GM21526 (cell line): ENCODE data around the gene KIF26B.

Experiments used
- ATAC-seq: cut with Tn5 transposase; IDR thresholded peaks from one replicate; pipeline ENCODE4 v1.9.1; 2021; ENCODE audit warnings: moderate library complexity; ENCODE audit not compliant: unreplicated experiment, low FRiP score

Gene KIF26B

DNA sequence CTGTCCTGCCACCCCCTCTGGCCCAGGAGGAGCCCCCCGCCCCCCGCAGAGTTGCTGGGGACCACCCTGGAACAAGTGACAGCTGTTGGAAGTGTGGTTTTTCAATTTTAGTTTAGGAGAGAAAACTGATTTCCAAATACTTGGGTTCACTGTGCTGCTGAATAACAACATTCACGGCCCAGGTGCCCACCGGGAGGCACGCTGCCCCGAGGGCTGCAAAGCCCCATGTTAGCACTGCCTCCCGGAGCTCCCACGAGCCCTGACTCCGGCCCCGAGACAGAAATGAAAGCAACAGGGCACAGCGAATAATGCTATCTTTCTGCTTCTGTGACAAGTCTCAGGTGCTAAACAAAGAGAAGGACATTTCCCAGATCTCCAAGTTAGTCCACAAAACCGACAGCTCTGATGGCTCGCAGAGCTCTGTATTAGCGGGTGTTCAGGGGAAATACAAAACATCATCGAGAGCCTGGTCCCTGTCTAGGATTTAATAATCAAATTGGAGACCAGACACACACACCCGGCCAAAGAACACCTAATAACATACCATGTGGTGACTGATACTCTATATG lies 451.5 kb downstream of the KIF26B start:
- ATAC-seq: no peak

DNA sequence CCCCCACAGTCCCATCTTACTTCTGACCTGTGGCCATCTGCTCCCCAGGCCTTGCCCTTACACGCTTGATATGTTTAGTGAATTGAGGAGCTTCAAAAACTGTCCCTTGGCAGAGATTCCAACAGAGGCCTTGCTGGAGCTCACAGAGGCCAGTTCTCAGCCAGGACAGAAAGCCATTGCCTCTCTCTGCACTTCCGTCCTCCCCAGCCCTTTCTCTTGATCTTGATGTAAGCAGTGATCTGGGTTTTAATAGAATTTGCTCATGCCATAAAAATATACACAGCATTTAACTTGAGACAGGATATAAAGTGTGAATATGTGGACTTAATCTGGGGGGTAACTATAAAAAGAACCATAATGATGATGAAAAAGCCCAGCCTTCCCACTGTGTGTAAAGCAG lies 453.5 kb downstream of the KIF26B start:
- no peak for ATAC-seq

- ATAC-seq: no peak
These were observed 454.8 kb downstream of the KIF26B start for GRCh38 chr1:245609354-245610150.

GRCh38 chr1:245611251-245611650 lies 456.5 kb downstream of the KIF26B start:
- ATAC-seq: no peak

DNA sequence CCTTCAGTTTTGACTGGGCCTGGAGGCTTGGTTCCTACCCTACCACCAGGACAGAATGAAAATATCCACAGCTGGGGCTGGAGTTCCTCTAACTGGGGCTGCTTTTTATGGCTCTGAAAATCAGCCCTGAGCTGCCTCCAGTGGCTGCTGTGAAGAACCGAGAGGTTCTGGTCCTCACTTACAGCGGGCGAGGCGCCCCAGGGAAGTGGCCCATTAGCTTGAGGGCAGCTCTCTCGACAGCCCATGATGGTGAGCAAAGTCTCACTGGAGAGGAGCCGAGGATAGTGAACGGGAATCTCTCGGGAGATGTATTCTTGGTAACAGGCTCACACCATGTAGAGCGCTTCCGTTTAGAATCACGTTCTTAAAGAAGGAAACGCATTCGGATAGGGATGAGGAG lies 459.7 kb downstream of the KIF26B start:
- no peak for ATAC-seq

DNA sequence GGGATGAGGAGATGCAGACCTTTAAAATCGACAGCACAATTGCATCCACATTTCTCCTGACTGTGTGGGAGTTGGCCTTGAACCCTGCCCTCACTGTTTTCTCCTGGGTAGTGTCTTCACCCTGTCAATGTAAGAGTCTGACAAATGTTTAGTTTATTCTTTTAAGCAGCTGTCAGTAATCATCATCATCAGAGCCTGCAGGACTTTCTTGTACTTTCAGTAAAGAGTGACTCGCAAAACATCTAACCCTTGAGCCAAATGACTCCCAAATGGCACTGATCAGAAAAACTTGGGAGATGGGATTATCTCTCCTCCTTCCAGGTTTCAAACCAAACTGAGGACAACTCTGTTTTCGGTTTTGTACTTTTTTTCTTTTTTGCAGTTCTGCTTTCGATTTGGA lies 460.2 kb downstream of the KIF26B start:
- ATAC-seq: no peak

DNA sequence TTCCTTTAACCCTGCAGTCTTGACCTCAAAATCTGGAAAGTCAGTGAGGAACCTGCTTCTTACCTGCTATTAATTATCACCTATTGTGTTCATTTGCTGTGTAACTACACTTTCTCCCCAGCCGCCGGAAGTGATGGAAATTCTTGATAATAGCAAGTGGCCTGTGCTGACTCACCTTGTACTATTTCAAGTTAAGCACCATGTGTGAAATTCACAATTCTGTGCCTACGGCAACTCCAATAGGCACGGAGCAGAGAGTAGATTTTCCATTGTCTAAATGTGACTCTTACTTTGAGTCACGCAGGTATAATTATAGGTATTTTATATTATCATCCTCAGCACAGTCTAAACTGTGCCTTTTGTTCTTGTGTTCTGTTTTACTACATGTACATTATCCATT lies 466.8 kb downstream of the KIF26B start:
- no peak for ATAC-seq

- ATAC-seq: no peak
These were observed 467.7 kb downstream of the KIF26B start for GRCh38 chr1:245622332-245623014.

DNA sequence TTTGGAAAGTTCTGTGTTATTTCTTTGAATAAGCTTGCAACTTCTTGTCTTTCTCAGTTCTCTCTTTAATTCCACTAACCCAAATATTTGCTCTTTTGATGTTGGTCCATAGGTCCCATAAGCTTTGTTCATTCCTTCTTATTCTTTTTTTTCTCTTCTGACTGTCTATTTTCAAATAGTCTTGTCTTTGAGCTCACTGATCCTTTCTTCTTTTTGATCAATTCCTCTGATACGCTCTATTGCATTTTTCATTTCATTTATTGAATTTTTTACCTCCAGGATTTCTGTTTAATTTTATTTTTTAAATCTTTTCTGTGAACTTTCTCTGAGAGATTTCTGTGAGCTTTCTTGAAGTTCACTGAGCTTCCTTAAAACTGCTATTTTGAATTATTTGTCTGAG lies 486.6 kb downstream of the KIF26B start:
- ATAC-seq: no peak

DNA sequence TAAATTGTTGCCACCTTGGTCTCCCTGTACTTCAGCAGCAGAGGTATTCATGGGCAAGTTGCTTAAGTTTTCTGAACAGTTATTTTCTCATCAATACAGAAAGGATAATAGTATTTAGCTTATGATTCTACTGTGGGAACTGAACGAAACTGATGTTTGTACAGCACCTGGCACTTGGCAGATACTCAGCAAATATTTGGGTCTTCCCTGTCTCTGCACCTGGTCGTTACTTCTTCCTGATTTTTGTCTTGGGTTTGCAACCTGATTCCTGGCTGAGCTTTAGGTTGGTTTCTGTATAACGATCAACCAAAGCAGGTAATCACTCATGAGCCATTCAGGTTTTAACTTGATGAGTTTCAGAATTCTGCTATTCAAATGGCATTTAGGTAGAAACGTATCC lies 490.6 kb downstream of the KIF26B start:
- ATAC-seq: peak; percentile 18

- ATAC-seq: peak; percentile 58
These were observed 491.1 kb downstream of the KIF26B start for GRCh38 chr1:245645894-245646293.

GRCh38 chr1:245648749-245649522 lies 494.2 kb downstream of the KIF26B start:
- ATAC-seq: no peak

- ATAC-seq: no peak
These were observed 494.9 kb downstream of the KIF26B start for GRCh38 chr1:245649666-245650065.

GRCh38 chr1:245650441-245650960 lies 495.7 kb downstream of the KIF26B start:
- no peak for ATAC-seq

GRCh38 chr1:245651093-245651492 lies 496.3 kb downstream of the KIF26B start:
- ATAC-seq: no peak

GRCh38 chr1:245652116-245652515 lies 497.3 kb downstream of the KIF26B start:
- ATAC-seq: no peak

DNA sequence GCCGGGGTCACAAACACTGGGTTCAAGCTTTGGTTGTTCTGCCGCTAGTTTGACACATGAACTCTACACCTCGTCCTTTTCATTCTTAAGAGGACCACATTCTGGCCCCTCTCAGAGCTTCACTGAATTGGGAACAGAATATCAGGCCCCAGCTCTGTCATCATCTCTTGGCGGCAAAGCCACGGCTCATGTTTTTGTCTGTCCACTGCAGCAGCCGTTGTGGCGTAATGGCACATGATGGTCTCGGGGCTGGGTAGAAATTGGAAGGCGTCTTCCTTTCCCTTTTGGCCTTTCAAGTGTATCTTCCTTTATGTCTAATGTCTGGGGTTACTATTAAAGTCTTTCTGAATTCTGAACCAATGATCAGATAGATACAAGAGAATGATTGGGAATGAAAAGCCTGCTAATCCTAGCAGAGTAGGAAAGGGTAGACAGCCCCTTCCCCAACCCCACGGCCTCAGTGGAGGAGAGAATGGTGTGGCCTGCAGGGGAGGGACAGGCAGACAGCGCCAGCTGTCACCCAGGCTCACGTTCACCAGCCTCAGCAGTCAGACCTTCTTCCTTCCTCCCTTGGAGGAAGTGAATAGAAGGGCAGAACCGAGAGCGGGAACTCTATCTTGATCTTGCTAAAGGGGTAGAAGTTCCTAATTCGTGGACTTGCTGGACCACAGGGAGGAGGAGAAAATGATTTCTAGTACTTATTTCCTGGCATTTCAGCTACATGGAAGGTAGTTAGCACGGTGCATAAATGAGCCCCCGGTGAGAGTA lies 498.1 kb downstream of the KIF26B start:
- no peak for ATAC-seq

GRCh38 chr1:245654460-245655050 lies 499.8 kb downstream of the KIF26B start:
- ATAC-seq: no peak

DNA sequence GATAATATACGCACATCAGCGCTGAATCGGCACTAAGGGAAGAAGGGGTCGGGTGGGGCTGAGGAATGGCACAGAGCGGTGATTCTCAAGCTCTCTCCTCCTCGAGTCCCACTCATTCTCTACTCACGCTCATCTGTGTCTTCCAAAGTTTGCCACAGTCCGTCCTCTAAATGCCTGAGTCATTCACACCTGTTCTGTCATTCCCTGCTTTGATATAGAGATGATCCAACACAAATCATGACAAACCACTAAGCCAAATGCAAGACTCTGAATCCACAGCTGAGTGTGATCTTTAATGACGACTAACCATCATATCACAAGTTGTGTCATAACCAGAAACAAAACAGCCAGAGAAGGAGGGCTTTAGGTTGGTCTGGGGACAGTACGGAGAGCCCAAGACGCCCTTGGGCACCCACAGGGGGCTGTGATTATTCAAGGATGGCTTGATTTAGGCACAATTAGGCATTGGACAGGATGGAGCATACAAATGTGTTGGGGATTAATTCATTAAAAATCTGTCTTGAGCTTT lies 501.5 kb downstream of the KIF26B start:
- ATAC-seq: no peak
